Measurements from ENCODE around the gene MYO18A. TPM values are rescaled to one million over a fixed set of nuclear protein-coding genes. Genes with fewer than 3 reads are reported as not detected.

MYO18A gene
- total RNA-seq, 1 donor: 39.8 TPM

- no peaks in the 10 kb centered on the region for H3K9me3 ChIP-seq (ENCODE audit: low read depth, low read length)
- TF ChIP-seq CTCF (IDR thresholded peaks at IDR 0.05; ENCODE audit: extremely low read depth, low read depth, low read length): no peak
- H3K4me2 ChIP-seq (ENCODE audit: insufficient read depth, low read length): no peak overlapping the region
- H4K20me1 ChIP-seq (ENCODE audit: insufficient read depth, low read length): no peaks in the 10 kb centered on the region
- H3K79me2 ChIP-seq (ENCODE audit: insufficient read depth, low read length): no peaks in the 10 kb centered on the region
- H3K36me3 ChIP-seq (ENCODE audit: insufficient read depth, low read length): no peaks in the 10 kb centered on the region
- H3K27me3 ChIP-seq (ENCODE audit: insufficient read depth, low read length): peaks cover 80% of the 10 kb centered on the region
- no peak overlapping the region for H3K27ac ChIP-seq (ENCODE audit: low read depth, low read length)
- no peak overlapping the region for H2AFZ ChIP-seq (ENCODE audit: low read length)
- DNase-seq (ENCODE audit: insufficient read length, low spot score, missing footprints): no peak
- no peak overlapping the region for H3K4me3 ChIP-seq (ENCODE audit: insufficient read depth, low read length)
- no peaks in the 10 kb centered on the region for H3K4me1 ChIP-seq (ENCODE audit: insufficient read depth, low read length)
Observed at GRCh38 chr17:29024316-29024952, 155.8 kb downstream of the MYO18A start.

GRCh38 chr17:29022074-29022473 is 158.1 kb downstream of the MYO18A start:
- Histone ChIP-seq H3K27ac (ENCODE audit: low read depth, low read length) (no peak overlapping the region), H2AFZ (ENCODE audit: low read length) (no peak overlapping the region), H3K9me3 (ENCODE audit: low read depth, low read length) (no peaks in the 10 kb centered on the region), H3K36me3 (ENCODE audit: insufficient read depth, low read length) (no peaks in the 10 kb centered on the region), H3K27me3 (ENCODE audit: insufficient read depth, low read length) (peaks cover 84% of the 10 kb centered on the region), H3K4me1 (ENCODE audit: insufficient read depth, low read length) (no peaks in the 10 kb centered on the region), H3K79me2 (ENCODE audit: insufficient read depth, low read length) (no peaks in the 10 kb centered on the region), H3K4me2 (ENCODE audit: insufficient read depth, low read length) (no peak overlapping the region), H4K20me1 (ENCODE audit: insufficient read depth, low read length) (no peaks in the 10 kb centered on the region), H3K4me3 (ENCODE audit: insufficient read depth, low read length) (no peak overlapping the region)
- no peak for TF ChIP-seq CTCF (IDR thresholded peaks at IDR 0.05; ENCODE audit: extremely low read depth, low read depth, low read length)
- DNase-seq (ENCODE audit: insufficient read length, low spot score, missing footprints): no peak

- no peak overlapping the region for H2AFZ ChIP-seq (ENCODE audit: low read length)
- H3K79me2 ChIP-seq (ENCODE audit: insufficient read depth, low read length): no peaks in the 10 kb centered on the region
- H3K4me3 ChIP-seq (ENCODE audit: insufficient read depth, low read length): no peak overlapping the region
- no peaks in the 10 kb centered on the region for H4K20me1 ChIP-seq (ENCODE audit: insufficient read depth, low read length)
- H3K9me3 ChIP-seq (ENCODE audit: low read depth, low read length): no peaks in the 10 kb centered on the region
- no peaks in the 10 kb centered on the region for H3K36me3 ChIP-seq (ENCODE audit: insufficient read depth, low read length)
- H3K27ac ChIP-seq (ENCODE audit: low read depth, low read length): no peak overlapping the region
- H3K27me3 ChIP-seq (ENCODE audit: insufficient read depth, low read length): peaks cover 88% of the 10 kb centered on the region
- H3K4me2 ChIP-seq (ENCODE audit: insufficient read depth, low read length): no peak overlapping the region
- no peak for TF ChIP-seq CTCF (IDR thresholded peaks at IDR 0.05; ENCODE audit: extremely low read depth, low read depth, low read length)
- DNase-seq (ENCODE audit: insufficient read length, low spot score, missing footprints): no peak
- H3K4me1 ChIP-seq (ENCODE audit: insufficient read depth, low read length): no peaks in the 10 kb centered on the region
Observed at GRCh38 chr17:29021226-29021625, 159.0 kb downstream of the MYO18A start.

Other genes with a start within 250 kb of the MYO18A start
- gene PHF12, start 228.9 kb downstream of the MYO18A start, total RNA-seq: 20.3 and 26.8 TPM in 2 replicates
- not detected in 2 replicates for gene SEZ6, start 174.4 kb downstream of the MYO18A start, total RNA-seq
- 1.4 and 1.8 TPM in 2 replicates for gene PIPOX, start 137.3 kb downstream of the MYO18A start, total RNA-seq
- gene CRYBA1, start 66.5 kb upstream of the MYO18A start, total RNA-seq: not detected in 2 replicates
- gene NUFIP2, start 113.8 kb upstream of the MYO18A start, total RNA-seq: 51.6 and 56.8 TPM in 2 replicates
- gene TAOK1, start 210.0 kb upstream of the MYO18A start, total RNA-seq: 53.6 and 68.4 TPM in 2 replicates

Data from osteoblast (primary cell).